Neural cell (in vitro differentiated cells): ENCODE results near the gene ARHGEF19.

Source experiments
- CTCF ChIP-seq: fragments of 450-650 bp; IDR thresholded peaks from 2 replicates; pipeline ENCODE4 v1.5.1; 2014; ENCODE audit warnings: antibody characterized with exemption, mild to moderate bottlenecking, moderate library complexity; ENCODE audit not compliant: poor library complexity, severe bottlenecking
- EP300 ChIP-seq: fragments of 450-650 bp; conservative IDR thresholded peaks from 2 replicates; pipeline ENCODE4 v1.6.1; 2014; ENCODE audit warnings: antibody characterized with exemption, mild to moderate bottlenecking, moderate library complexity; ENCODE audit not compliant: poor library complexity, severe bottlenecking
- EZH2 ChIP-seq: fragments of 200-600, 300-800 bp; shearing (Covaris generic), sonication (generic); IDR thresholded peaks from 2 replicates; pipeline ENCODE4 v1.6.1; 2014; ENCODE audit warnings: antibody characterized with exemption, low read length, borderline replicate concordance, mild to moderate bottlenecking; ENCODE audit not compliant: insufficient read depth, poor library complexity, severe bottlenecking
- MXI1 ChIP-seq: fragments of 450-650 bp; conservative IDR thresholded peaks from 2 replicates; pipeline ENCODE4 v1.6.1; 2014; ENCODE audit warnings: antibody characterized with exemption, mild to moderate bottlenecking; ENCODE audit not compliant: poor library complexity, severe bottlenecking
- RAD21 ChIP-seq: fragments of 450-650 bp; conservative IDR thresholded peaks from 2 replicates; pipeline ENCODE4 v1.6.1; 2014; ENCODE audit warnings: antibody characterized with exemption, mild to moderate bottlenecking, moderate library complexity
- TAF1 ChIP-seq: IDR thresholded peaks from 2 replicates; pipeline ENCODE4 v1.6.1; 2012; ENCODE audit warnings: low read depth
- TF ChIP-seq, protein P1 (sequence below): IDR thresholded peaks from 2 replicates; pipeline ENCODE4 v1.6.1; 2012; ENCODE audit warnings: borderline replicate concordance

GRCh38 chr1:16230744-16231143, 18.3 kb upstream of the ARHGEF19 start:
- TF ChIP-seq CTCF (no peak), TAF1 (no peak), EZH2 (no peak), EP300 (no peak), MXI1 (no peak), RAD21 (no peak)
- TF ChIP-seq, protein P1, sequence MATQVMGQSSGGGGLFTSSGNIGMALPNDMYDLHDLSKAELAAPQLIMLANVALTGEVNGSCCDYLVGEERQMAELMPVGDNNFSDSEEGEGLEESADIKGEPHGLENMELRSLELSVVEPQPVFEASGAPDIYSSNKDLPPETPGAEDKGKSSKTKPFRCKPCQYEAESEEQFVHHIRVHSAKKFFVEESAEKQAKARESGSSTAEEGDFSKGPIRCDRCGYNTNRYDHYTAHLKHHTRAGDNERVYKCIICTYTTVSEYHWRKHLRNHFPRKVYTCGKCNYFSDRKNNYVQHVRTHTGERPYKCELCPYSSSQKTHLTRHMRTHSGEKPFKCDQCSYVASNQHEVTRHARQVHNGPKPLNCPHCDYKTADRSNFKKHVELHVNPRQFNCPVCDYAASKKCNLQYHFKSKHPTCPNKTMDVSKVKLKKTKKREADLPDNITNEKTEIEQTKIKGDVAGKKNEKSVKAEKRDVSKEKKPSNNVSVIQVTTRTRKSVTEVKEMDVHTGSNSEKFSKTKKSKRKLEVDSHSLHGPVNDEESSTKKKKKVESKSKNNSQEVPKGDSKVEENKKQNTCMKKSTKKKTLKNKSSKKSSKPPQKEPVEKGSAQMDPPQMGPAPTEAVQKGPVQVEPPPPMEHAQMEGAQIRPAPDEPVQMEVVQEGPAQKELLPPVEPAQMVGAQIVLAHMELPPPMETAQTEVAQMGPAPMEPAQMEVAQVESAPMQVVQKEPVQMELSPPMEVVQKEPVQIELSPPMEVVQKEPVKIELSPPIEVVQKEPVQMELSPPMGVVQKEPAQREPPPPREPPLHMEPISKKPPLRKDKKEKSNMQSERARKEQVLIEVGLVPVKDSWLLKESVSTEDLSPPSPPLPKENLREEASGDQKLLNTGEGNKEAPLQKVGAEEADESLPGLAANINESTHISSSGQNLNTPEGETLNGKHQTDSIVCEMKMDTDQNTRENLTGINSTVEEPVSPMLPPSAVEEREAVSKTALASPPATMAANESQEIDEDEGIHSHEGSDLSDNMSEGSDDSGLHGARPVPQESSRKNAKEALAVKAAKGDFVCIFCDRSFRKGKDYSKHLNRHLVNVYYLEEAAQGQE: no peak
